Fibroblast of pulmonary artery (primary cell): Measurements from ENCODE around the gene ATXN1.

ENCODE experiments used
- DNase-seq: peaks from one replicate; pipeline ENCODE4 v3.0.0-alpha.2; 2010; ENCODE audit warnings: low read depth
- H3K4me3 ChIP-seq: replicated peaks from 2 replicates; pipeline ENCODE4 v1.5.1; 2011; ENCODE audit warnings: low read depth, mild to moderate bottlenecking, control low read depth, low read length, moderate library complexity
- CTCF ChIP-seq: IDR thresholded peaks from 2 replicates; pipeline ENCODE4 v1.5.1; 2011; ENCODE audit warnings: mild to moderate bottlenecking, control low read depth, low read length, inconsistent platforms; ENCODE audit errors: missing control alignments

The ATXN1 gene

DNA sequence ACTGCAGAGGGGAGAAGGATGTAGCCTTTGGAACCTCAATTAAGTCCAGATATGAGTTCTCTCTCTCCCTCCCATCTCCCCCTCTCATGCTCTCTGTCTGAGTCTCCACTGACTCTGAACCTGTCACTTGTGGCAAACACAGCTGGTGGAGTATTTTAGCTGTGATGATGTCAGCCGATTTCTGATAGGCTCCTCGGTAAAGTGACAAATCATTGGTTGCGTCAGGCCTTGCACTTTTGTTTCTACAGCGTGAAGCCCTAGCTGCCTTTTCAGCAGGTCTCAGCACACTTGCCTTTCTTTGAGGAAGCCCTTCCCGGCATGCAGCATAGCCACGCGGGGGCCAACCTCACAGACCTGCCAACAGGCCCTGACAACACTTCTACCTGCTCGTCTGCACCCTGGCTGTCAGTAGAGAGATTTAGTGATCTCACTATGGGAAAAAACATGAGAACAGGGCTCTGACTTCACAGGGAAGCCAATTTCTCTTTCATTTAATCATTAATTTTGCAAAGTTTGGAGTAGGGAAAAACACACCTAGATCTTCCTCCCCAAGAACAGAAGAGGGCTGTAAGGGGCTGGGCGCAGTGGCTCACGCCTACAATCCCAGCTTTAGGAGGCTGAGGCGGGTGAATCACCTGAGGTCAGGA is 438.5 kb downstream of the ATXN1 start:
- peak; percentile 82 for DNase-seq
- no peak for TF ChIP-seq CTCF

GRCh38 chr6:16321826-16322225 is 439.4 kb downstream of the ATXN1 start:
- no peak for TF ChIP-seq CTCF
- DNase-seq: no peak
- no peak overlapping the region for H3K4me3 ChIP-seq

More for the DNA sequence above, 438.5 kb downstream of the ATXN1 start:
- no peak overlapping the region for H3K4me3 ChIP-seq

DNA sequence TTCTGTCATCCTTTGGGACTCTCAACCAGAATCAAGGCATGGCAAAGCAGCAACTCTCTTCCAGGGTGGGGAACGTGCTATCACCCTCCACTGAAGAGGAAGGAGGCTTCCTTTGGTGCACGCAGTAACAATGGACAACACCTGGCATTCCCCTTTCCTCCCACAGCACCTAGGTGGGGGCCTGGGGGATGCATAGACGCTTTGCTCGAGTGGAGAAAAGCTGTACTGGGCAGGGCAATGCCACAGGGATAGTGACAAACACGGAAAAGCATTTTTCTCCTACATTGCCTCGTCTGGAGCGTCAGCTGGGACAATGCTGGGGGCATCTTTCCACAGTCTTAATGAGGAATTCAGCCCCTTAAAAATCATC is 439.9 kb downstream of the ATXN1 start:
- no peak for TF ChIP-seq CTCF
- DNase-seq: no peak
- no peak overlapping the region for H3K4me3 ChIP-seq

DNA sequence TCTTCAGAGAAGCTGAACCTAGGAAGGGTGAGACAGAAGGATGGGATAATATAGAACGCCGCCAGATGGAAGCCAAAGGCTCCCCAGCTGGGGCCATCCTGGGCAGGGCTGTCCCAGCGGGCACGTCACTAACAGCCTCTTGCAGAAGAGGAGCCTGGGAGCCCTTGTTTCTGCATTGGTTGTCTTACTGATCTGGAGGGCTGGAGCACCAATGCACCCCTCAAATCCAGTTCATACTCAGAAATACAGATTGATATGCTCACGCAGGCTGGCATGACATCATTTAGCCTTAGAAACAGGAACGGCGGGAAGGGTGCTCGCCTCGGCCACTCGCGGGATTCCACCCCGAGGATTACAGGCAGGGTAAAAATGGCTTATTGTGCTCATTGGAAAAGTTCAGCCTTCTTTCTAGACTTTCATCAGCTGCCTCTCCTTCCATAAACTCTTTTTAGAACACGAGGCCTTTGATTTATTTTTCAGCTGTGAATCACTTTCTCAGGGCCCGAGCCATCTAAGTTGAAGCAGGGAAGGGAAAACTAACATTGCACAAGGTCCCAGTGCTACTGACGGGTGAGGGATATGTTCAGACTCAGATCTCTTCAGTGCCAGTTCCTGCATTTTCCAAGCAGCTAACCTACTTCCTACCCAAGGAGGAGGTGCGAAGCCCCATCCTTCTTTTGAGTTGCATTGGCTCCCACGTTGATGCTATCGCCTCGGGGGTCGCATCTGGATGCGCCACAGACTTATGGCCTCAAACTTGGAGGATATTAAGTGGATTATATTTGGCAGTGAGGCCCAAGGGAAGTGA is 440.5 kb downstream of the ATXN1 start:
- TF ChIP-seq CTCF: no peak
- H3K4me3 ChIP-seq: peak overlapping the region; percentile 9
- DNase-seq: peak; percentile 41

GRCh38 chr6:16319813-16320532 is 441.3 kb downstream of the ATXN1 start:
- TF ChIP-seq CTCF: no peak
- DNase-seq: peak; percentile 90
- H3K4me3 ChIP-seq: peak overlapping the region; percentile 9

DNA sequence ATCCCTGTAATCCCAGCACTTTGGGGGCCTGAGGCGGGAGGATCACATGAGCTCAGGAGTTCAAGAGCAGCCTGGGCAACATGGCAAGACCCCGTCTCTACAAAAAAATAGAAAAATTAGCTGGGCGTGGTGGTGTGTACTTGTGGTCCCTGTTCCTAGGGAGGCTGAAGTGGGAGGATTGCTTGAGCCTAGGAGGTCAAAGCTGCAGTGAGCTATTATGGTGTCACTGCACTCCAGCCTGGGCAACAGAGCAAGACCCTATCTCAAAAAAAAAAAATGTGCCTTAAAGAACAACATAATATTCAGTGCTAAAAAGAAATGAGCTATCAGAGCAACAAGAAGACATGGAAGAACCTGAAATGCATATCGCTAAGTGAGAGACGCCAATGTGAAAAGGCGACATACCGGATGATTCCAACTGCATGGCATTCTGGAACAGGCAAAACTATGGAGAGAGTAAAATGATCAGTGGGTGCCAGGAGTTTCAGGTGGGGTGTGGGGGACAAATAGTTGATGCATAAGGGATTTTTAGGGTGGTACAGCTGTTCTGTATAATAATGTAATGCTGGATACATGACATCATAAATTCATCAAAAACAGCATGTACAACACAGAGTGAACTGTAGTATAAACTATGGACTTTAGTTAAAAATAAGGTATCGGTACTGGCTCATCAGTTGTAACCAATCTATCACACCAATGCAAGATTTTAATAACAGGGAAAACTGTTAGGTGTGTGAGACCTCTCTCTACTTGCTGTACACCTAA is 442.1 kb downstream of the ATXN1 start:
- H3K4me3 ChIP-seq: no peak overlapping the region
- DNase-seq: no peak
- no peak for TF ChIP-seq CTCF
